Measurements from ENCODE around the gene CDC73. TPM values are rescaled to one million over a fixed set of nuclear protein-coding genes. Genes with fewer than 3 reads are reported as not detected.
"Not testable (repeated sequence)": the region's sequence is repeated elsewhere in the genome, so short reads cannot be mapped to it uniquely, and the experiment has no call there.

CDC73 gene
- polyA plus RNA-seq, 12 donors, result 26.0 to 58.0 (median 32.6) TPM; not detected in 1

- DNase-seq, result no peak
Observed at GRCh38 chr1:193283016-193283415, 161.2 kb downstream of the CDC73 start.

GRCh38 chr1:193284219-193284618 lies 162.4 kb downstream of the CDC73 start:
- DNase-seq, result no peak

- DNase-seq, result no peak
Observed at GRCh38 chr1:193285641-193286040, 163.8 kb downstream of the CDC73 start.

- DNase-seq, result not testable (repeated sequence)
Observed at GRCh38 chr1:193288548-193289080, 166.8 kb downstream of the CDC73 start.

DNA sequence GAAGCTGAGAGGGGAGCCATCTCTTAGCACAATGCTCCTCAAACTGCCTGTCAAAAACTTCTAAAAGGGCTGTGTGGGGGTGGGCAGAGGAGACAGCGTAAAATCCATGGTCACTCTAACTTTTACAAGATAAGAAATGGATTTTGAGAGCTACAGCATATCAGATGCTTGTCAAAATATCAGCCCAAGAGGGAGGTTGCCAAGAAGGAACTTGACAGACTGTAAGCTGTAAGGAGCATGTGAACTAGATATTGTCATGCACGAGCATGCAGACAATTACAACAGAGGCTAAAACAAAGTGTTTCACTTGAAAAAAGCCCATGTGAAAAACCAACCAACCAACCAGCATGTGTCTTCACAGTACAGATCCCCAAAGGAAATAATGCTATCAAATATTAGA lies 171.9 kb downstream of the CDC73 start:
- no peak for DNase-seq

DNA sequence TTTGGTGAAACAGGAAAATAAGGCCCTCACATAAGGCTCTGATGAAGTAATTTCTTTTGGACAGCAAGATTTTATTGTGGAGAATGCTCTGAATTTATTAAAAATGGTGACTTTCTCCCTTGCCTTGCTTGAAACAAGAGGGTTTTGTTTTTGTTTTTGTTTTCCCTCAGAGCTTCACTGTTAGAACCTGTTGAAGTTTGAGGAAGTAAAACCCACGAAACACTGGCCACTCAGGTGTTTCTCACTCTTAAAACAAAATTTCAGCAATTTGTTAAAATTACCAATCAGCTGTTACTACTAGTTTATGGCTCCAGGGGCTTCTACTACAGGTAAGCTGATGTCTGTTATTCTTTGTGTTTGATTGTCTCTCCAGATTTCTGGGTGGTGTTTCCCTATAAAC lies 177.2 kb downstream of the CDC73 start:
- DNase-seq, result no peak

GRCh38 chr1:193301746-193302145 lies 179.9 kb downstream of the CDC73 start:
- no peak for DNase-seq

DNA sequence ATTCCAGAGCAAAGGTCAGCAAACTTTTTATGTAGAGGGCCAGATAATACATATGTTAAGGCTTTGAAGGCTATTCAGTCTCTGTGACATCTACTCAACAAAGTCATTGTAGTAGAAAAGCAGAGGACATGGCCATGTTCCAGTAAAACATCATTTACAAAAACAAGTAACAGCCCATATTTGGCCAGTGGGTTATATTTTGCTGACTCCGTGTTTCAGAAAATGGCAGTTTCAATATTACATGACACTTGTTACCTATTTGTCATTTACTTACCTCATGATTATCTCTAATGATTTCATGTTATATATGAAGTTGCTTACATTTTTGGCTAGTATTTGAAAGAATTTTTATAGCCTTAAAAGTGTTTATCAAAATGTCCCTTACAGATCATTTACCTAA lies 182.0 kb downstream of the CDC73 start:
- no peak for DNase-seq

Other genes with a start within 250 kb of the CDC73 start
- gene UCHL5, start 62.7 kb upstream of the CDC73 start, polyA plus RNA-seq (ENCODE audit: insufficient read length in 12 of 12), result 10 to 100 TPM in 11 of 12 donors, not detected in 1; 31.9 to 52.0 (median 44.0) TPM
- 10 to 100 TPM in 11 of 12 donors, not detected in 1; 23.3 to 34.4 (median 29.8) TPM for gene RO60, start 62.4 kb upstream of the CDC73 start, polyA plus RNA-seq (ENCODE audit: insufficient read length in 12 of 12)
- 10 to 100 TPM in 10 of 12 donors, 1 to 10 TPM in 1, not detected in 1; 8.8 to 23.7 (median 15.8) TPM for gene GLRX2, start 16.6 kb upstream of the CDC73 start, polyA plus RNA-seq (ENCODE audit: insufficient read length in 12 of 12)
- 10 to 100 TPM in 10 of 12 donors, 1 to 10 TPM in 1, not detected in 1; 9.2 to 20.2 (median 14.4) TPM for gene B3GALT2, start 64.6 kb downstream of the CDC73 start, polyA plus RNA-seq (ENCODE audit: insufficient read length in 12 of 12)